ENCODE data around the gene ZBTB40. TPM values are rescaled to one million over a fixed set of nuclear protein-coding genes. Genes with fewer than 3 reads are reported as not detected.

The ZBTB40 gene
- polyA plus RNA-seq, 1 of the 3 experiments (the other 2 are of a cell fraction) = 5.0 TPM

DNA sequence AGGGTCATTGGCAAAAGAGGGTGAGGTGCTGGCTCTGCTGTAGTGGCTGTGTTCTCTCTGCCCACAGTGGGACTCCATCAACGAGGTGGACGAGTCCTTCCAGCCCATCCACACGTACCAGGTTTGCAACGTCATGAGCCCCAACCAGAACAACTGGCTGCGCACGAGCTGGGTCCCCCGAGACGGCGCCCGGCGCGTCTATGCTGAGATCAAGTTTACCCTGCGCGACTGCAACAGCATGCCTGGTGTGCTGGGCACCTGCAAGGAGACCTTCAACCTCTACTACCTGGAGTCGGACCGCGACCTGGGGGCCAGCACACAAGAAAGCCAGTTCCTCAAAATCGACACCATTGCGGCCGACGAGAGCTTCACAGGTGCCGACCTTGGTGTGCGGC, 124.5 kb downstream of the ZBTB40 start:
- Histone ChIP-seq H3K4me2 (no peak overlapping the region), H3K27ac (ENCODE audit: low read depth in 2 of 2, low read length in 1 of 2) (no peak overlapping the region), H3K4me1 (ENCODE audit: control insufficient read depth in 1 of 2, insufficient read depth in 2 of 2, low read depth in 1 of 2, low read length in 1 of 2) (peaks cover 0 to 42% of the 10 kb centered on the region in 2 experiments; a peak in 2 of 4 replicates), H3K79me2 (ENCODE audit: insufficient read depth) (no peaks in the 10 kb centered on the region), H3K4me3 (ENCODE audit: low read depth in 2 of 2, low read length in 1 of 2) (no peak overlapping the region), H3K36me3 (replicated peaks in 1 of 2; ENCODE audit: control insufficient read depth in 1 of 2, insufficient read depth in 2 of 2, low read length in 1 of 2) (no peaks in the 10 kb centered on the region), H3K9ac (no peak overlapping the region), H3K9me3 (no peaks in the 10 kb centered on the region), H4K20me1 (ENCODE audit: insufficient read depth) (no peaks in the 10 kb centered on the region), H3K9me2 (no peaks in the 10 kb centered on the region), H2AFZ (ENCODE audit: low read depth) (no peak overlapping the region), H3K27me3 (ENCODE audit: insufficient read depth) (peaks cover 19% of the 10 kb centered on the region), H3F3A (replicated peaks; ENCODE audit: insufficient read depth) (peaks cover 17% of the 10 kb centered on the region)
- 89% methylated on average over 13 of the region's 23 CpGs for WGBS (ENCODE audit: low lambda C conversion rate)
- CTCF ChIA-PET = interaction anchor here (1.3 kb wide), 1 partner anchor 66 kb away, joined by 3 read pairs; no protein-coding TSS in a partner anchor
- DNase-seq = no peak
- TF ChIP-seq EZH2phosphoT487 (IDR thresholded peaks at IDR 0.05; ENCODE audit: borderline replicate concordance, low read depth) = no peak
- no peak for TF ChIP-seq SMC3 (IDR thresholded peaks at IDR 0.05; ENCODE audit: low read depth, low read length)
- no peak for TF ChIP-seq GABPA (IDR thresholded peaks at IDR 0.05; ENCODE audit: low read depth)
- TF ChIP-seq IRF3 (IDR thresholded peaks at IDR 0.05; ENCODE audit: low read depth, low read length) = no peak
- TF ChIP-seq EP300 (IDR thresholded peaks at IDR 0.05; ENCODE audit: borderline replicate concordance in 1 of 2, low read depth in 1 of 2, low read length in 1 of 2) = no peak
- TF ChIP-seq RFX5 (IDR thresholded peaks at IDR 0.05; ENCODE audit: low read length) = no peak
- no peak for TF ChIP-seq POLR2AphosphoS5 (IDR thresholded peaks at IDR 0.05; ENCODE audit: low read depth, low read length)
- TF ChIP-seq NRF1 (IDR thresholded peaks at IDR 0.05; ENCODE audit: low read depth, low read length) = no peak
- no peak for TF ChIP-seq CTCF (IDR thresholded peaks at IDR 0.05)
- no peak for TF ChIP-seq TCF12 (IDR thresholded peaks at IDR 0.05)
- TF ChIP-seq, protein P1, sequence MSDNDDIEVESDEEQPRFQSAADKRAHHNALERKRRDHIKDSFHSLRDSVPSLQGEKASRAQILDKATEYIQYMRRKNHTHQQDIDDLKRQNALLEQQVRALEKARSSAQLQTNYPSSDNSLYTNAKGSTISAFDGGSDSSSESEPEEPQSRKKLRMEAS (IDR thresholded peaks at IDR 0.05; ENCODE audit: low read depth) = no peak
- TF ChIP-seq RAD21 (IDR thresholded peaks at IDR 0.05; ENCODE audit: low read length) = no peak
- TF ChIP-seq NFIC (IDR thresholded peaks at IDR 0.05; ENCODE audit: borderline replicate concordance) = no peak
- TF ChIP-seq MEF2A (IDR thresholded peaks at IDR 0.05; ENCODE audit: borderline replicate concordance, low read depth) = no peak
- POLR2A ChIA-PET = no interaction called here

GRCh38 chr1:22576617-22577016, 125.0 kb downstream of the ZBTB40 start:
- H3K4me3 ChIP-seq (ENCODE audit: low read depth in 2 of 2, low read length in 1 of 2) = no peak overlapping the region
- WGBS (ENCODE audit: low lambda C conversion rate) = 90% methylated on average over 23 of the region's 24 CpGs
- no peaks in the 10 kb centered on the region for H3K79me2 ChIP-seq (ENCODE audit: insufficient read depth)
- H3K36me3 ChIP-seq (replicated peaks in 1 of 2; ENCODE audit: control insufficient read depth in 1 of 2, insufficient read depth in 2 of 2, low read length in 1 of 2) = no peaks in the 10 kb centered on the region
- ChIA-PET CTCF (interaction anchor here (1.3 kb wide), 1 partner anchor 65 kb away, joined by 3 read pairs; no protein-coding TSS in a partner anchor), POLR2A (no interaction called here)
- no peaks in the 10 kb centered on the region for H4K20me1 ChIP-seq (ENCODE audit: insufficient read depth)
- no peaks in the 10 kb centered on the region for H3K9me3 ChIP-seq
- H3F3A ChIP-seq (replicated peaks; ENCODE audit: insufficient read depth) = peaks cover 17% of the 10 kb centered on the region
- TF ChIP-seq EZH2phosphoT487 (IDR thresholded peaks at IDR 0.05; ENCODE audit: borderline replicate concordance, low read depth) (no peak), GABPA (IDR thresholded peaks at IDR 0.05; ENCODE audit: low read depth) (no peak), FOXM1 (IDR thresholded peaks at IDR 0.05; ENCODE audit: low read depth) (no peak), NRF1 (IDR thresholded peaks at IDR 0.05; ENCODE audit: low read depth, low read length) (no peak), USF2 (IDR thresholded peaks at IDR 0.05; ENCODE audit: borderline replicate concordance, low read depth, low read length) (no peak), FOSL2 (IDR thresholded peaks at IDR 0.05; ENCODE audit: borderline replicate concordance, low read depth) (no peak), POLR2AphosphoS5 (IDR thresholded peaks at IDR 0.05; ENCODE audit: low read depth, low read length) (no peak), EP300 (IDR thresholded peaks at IDR 0.05; ENCODE audit: borderline replicate concordance in 1 of 2, low read depth in 1 of 2, low read length in 1 of 2) (no peak), NFIC (IDR thresholded peaks at IDR 0.05; ENCODE audit: borderline replicate concordance) (no peak), SMC3 (IDR thresholded peaks at IDR 0.05; ENCODE audit: low read depth, low read length) (no peak), CTCF (IDR thresholded peaks at IDR 0.05) (no peak), MEF2A (IDR thresholded peaks at IDR 0.05; ENCODE audit: borderline replicate concordance, low read depth) (no peak)
- no peak for DNase-seq
- H3K27me3 ChIP-seq (ENCODE audit: insufficient read depth) = peaks cover 19% of the 10 kb centered on the region
- no peaks in the 10 kb centered on the region for H3K9me2 ChIP-seq
- no peak overlapping the region for H3K27ac ChIP-seq (ENCODE audit: low read depth in 2 of 2, low read length in 1 of 2)
- H3K9ac ChIP-seq = no peak overlapping the region
- H3K4me1 ChIP-seq (ENCODE audit: control insufficient read depth in 1 of 2, insufficient read depth in 2 of 2, low read depth in 1 of 2, low read length in 1 of 2) = peaks cover 0 to 38% of the 10 kb centered on the region in 2 experiments; a peak in 2 of 4 replicates
- no peak overlapping the region for H2AFZ ChIP-seq (ENCODE audit: low read depth)
- H3K4me2 ChIP-seq = no peak overlapping the region
